NCI-H1436 treated with DMSO at 0.1 percent for 48 hours (cell line): ENCODE results near the gene MTHFD1L.
"Not testable (repeated sequence)": the region's sequence is repeated elsewhere in the genome, so short reads cannot be mapped to it uniquely, and the experiment has no call there.

ENCODE experiments used
- DNase-seq: peaks from one replicate; lab custom pipeline; 2025; lab: John Stamatoyannopoulos, UW

The MTHFD1L gene

DNA sequence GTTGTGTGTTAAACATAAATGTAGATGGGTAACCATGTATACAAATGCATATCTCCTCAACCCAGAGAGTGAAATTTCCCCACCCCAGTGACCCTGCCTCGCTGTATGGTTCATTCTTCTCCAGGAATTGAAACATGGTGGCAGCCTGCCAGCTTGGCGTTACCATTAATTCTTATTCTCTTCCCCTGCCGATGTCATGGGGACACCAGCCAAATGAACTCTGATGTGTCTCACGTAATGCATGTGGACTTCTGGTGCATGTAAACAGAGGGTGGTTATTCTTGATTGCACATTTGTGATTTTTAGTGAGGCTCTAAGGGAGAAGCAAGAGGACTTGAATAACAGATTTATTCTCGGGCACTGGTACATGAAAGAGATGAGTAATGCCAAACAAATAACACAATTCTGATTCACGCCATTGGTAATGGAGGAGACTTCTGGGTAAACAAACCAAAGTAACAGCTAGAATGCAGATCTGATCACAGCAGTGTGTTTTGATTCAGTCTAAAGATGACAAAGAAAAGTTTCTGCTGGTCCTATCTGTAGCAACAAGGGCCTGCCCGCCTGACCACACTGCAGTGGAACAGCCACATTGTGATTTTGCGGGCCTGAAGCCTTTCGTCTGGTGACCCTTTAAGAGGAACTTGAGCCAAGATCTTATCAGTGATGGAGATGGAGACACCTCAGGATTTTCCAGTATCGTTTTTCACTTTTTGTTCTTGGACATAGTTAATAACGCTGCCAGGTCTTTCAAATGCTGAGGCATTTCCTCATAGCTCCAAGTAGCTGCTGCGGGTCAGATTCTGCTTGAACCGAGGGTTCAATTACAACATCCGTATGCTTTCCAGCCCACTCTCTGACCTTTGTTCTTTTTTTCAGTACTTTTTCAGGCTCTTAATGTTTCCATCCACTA lies 202.4 kb downstream of the MTHFD1L start:
- no peak for DNase-seq

DNA sequence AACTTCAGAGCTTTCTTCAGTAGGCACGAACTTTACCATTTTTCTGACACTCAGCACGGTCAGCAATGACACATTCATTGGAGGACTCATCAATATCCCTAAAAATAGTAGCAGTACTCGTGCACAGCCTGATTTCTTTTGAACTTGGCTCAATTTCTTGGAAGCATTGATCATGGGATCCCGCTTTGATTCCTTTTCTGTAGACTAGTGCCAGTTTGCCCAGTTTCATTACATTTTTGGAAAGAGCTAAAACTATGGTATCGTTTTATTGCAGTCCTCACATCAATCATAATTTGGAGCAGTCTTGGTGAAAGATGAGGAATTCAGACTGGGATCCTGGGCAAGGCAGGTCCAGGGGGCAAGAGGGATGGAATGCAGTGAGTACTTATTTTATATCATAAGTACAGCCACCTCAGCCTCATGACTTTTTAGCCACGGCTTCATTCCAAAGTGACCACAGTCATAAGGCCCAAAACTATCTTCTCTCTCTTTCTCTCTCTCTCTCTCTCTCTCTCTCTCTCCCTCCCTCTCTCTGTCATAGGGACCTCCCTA lies 203.3 kb downstream of the MTHFD1L start:
- DNase-seq = no peak

DNA sequence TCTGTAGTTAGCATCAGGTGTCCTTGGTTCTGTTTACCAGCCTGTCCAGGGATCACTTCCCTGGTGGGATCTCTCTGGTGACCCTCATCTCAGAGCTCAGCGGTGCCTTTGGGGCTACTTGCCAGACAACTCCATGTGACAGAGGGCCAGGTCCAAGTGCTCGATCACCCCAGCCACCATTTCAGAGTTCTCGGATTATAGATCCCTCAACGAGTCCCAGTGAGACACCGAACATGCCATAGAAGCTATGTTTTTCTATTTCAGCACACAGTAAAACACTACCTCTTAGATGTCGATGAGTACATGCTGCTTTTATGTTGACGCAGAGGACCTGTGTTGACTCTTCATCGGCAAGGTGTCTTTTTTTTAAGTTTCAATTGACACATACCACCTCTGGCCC lies 204.1 kb downstream of the MTHFD1L start:
- no peak for DNase-seq

GRCh38 chr6:151070631-151071051 lies 205.1 kb downstream of the MTHFD1L start:
- no peak for DNase-seq

GRCh38 chr6:151071295-151071694 lies 205.8 kb downstream of the MTHFD1L start:
- no peak for DNase-seq

DNA sequence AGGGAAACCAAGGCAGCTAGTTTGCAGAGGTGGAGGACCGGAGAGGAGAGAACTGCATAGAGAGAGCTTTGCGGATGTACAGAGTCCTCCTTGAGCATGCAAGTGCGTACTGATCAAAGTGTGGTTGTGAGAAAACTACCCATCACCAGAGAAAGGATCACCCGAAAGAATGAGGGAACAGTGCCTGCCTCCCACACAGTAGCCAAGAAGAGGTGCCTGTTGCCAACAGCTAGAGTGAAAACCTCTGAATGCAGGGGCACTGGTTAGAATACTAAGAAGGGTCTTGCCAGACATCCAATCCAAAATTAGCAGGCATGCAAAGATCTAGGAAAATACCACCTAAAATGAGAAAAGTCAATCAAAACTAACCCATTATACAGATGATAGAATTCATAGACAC lies 207.6 kb downstream of the MTHFD1L start:
- DNase-seq = no peak

DNA sequence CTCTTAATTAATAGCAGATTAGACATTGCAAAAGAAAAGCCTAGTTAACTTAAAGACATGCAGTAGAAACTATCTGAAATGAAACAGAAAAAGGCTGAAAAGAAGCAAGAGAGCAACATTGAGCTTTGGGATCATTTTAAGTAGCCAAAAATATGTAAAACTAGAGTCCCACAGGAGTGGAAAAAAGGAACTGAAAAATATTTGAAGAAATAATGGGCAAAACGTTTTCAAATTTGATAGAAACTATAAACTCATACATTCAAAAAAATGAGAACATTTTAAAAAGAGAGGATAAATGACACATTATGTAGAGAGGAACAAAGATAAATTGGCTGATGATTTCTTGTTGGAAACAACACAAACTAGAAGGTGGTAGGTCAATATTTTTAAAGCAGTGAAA lies 208.2 kb downstream of the MTHFD1L start:
- no peak for DNase-seq

DNA sequence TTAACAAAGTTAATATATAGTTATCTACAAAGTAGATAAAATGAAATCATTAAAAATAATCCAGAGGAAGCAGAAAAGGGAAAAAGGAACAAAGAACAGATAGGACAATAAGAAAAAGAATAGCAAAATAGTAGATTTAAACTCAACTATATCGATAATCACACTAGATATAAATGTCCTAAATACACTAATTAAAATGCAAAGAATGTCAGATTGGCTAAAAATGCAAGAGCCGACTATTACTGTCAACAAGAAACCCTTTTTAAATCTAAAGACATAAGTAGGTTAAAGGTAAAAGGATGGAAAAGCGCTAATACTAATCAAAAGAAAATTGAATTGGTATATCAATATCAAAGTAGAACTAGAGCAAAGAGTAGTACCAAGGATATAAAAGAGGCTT lies 209.5 kb downstream of the MTHFD1L start:
- DNase-seq = no peak

- no peak for DNase-seq
Measured at GRCh38 chr6:151075527-151075926, 210.0 kb downstream of the MTHFD1L start.

DNA sequence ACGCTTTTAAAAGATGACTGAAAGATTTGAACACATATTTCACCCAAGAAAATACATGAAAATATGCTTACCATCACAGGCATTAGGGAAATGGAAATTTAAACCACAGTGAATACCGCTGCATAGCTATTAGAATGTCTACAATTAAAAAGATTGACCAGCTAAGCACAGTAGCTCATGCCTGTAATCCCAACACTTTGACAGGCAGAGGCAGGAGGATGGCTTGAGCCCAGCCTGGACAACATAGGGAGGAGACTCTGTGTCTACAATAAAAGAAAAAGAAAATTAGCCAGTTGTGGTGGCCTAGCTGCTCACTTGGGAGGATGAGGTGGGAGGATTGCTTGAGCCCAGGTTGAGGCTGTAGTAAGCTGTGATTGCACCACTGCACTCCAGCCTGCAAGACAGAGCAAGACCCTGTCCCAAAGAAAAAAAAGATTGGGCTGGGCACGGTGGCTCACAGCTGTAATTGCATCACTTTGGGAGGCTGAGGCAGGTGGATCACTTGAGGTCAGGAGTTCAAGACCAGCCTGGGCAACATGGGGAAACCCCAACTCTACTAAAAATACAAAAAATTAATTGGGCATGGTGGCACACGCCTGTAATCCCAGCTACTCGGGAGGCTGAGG lies 210.5 kb downstream of the MTHFD1L start:
- no peak for DNase-seq

DNA sequence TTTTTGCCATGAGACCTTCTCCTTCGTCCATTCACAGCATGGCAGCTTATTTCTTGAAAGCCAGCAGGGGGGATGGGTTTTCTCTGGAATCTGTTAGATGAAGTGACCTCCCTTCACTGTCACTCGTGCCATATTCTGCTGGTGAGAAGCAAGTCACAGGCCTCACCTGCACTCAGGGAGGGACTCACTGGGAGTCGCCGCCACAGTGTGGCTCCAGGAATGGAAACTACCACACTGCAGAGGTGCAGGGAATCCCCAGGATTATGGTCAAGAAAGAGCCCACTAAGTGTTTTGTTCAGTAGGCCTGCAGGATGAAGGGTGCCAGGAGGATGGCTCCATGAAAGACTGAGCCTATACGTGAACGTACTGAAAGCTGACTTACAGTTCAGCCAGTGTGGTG lies 213.2 kb downstream of the MTHFD1L start:
- no peak for DNase-seq

DNA sequence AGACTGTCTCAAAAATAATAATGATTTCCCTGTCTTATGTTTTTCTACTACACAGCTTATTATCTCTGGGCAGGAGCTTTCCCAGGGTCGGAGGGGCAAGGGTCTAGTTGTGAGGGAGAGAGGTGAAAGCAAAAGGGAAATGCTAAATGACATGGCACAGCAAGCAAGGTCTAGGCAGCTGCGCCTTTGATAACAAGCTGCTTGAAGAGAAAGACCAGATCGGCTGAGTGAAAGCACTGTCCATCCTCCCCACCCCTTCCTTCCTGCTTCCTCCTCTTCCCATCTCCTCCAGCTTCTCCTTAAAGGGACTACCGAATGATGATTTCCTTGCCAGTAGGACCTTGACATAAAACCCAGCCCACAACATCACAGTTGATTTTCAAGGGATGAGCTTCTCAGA lies 216.2 kb downstream of the MTHFD1L start:
- no peak for DNase-seq

DNA sequence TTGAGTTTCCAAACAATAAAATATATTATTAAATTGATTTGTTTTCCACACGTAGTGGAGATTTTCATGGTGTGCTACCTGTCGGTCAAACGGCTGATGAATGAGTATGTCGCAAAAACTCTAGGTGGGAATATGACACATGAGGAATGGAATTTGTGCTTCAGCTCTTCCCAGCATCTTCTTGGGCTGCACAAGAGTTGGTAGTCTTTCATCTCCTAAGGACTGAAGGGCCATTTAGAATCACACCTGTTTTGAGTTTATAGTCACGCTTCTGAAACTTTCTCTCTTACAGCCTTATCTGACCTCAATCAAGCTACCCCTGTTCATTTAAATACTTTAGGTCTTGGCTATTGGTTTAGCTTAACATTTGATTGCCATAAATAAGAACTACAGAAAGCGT lies 216.6 kb downstream of the MTHFD1L start:
- DNase-seq = no peak

- no peak for DNase-seq
Measured at GRCh38 chr6:151084275-151084674, 218.8 kb downstream of the MTHFD1L start.

DNA sequence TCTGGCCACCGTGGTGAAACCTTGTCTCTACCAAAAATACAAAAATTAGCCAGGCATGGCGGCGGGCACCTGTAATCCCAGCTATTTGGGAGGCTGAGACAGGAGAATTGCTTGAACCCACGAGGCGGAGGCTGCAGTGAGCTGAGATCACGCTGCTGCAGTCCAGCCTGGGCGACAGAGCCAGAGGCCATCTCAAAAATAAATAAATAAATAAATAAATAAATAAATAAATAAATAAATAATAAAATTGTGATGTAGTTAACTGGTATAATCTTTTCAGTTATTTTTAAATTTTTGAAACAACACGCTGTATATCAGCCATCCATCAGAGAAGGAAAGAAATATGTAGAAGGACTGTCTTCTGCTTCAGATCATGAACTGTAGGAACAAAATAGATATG lies 221.6 kb downstream of the MTHFD1L start:
- not testable (repeated sequence) for DNase-seq

DNA sequence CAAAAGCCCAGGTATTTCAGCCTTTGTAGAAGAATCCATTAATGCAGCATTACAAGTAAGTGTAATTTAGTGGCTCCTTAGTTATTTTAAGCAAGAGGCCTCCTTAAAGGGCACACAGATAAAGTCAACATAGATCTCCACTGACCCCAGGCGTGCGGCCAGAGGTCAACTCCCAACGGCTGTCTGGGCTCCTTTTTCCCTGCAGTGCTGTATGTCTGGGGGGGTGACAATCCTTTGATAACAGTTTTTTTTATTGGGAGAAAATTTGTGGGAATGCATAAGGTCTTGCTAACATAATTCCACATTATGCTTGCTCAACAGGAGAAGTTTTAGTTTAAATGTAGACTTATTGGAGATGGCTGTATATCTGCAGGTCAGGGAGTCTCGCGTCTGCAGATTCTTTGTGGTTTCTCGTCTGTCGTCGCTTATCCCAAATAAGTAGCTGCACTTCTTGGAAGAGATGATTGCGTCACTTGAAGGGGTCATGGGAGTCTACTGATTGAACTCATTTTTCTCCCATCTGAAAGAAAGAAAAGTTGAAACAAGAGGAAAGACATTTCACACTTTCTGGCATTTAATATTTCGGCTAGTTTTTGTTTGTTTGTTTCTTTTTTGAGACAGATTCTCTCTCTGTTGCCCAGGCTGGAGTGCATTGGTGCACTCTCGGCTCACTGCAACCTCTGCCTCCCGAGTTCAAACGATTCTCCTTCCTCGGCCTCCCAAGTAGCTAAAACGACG lies 222.5 kb downstream of the MTHFD1L start:
- DNase-seq = no peak

- DNase-seq = no peak
Measured at GRCh38 chr6:151088599-151088935, 223.1 kb downstream of the MTHFD1L start.

DNA sequence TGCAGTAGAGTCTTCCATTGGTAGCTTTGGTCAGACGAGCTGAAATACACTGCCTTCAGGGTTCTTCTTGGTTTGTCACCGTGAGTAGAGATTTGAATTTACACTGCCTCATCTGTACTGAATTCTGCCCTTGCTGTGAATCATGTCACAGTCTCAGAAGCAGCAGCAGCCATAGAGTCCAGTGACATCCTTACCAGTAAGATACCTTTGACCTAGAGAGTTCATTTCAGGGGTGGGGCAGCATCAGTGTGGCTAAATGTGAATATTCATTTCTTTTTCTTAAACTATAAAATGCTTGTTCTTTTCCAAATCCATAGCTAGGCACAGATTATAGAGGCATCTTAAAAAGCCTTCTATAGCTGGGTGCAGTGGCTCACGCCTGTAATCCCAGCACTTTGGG lies 223.5 kb downstream of the MTHFD1L start:
- no peak for DNase-seq

GRCh38 chr6:151089978-151090377 lies 224.5 kb downstream of the MTHFD1L start:
- peak; percentile 29 for DNase-seq

DNA sequence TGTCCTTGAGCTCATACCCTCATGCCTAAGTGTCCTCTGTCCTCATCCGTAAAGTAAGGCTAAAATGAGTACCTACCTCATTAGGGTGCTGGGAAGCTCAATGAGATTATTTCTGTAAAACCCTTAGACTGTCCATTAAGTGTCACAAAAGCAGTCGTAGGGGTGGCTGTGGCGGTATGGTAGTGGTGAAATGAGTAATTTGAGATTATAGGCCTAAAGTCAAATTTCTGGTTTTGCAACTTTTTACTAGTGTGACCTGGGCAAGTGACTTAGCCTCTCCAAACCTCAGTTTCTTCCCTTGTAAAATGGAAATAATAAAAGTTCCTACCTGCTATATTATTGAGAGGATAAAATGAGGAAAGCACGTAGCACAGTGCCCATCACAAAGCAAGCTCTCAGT lies 226.1 kb downstream of the MTHFD1L start:
- DNase-seq = no peak

- DNase-seq = no peak
Measured at GRCh38 chr6:151092591-151092990, 227.1 kb downstream of the MTHFD1L start.

- no peak for DNase-seq
Measured at GRCh38 chr6:151093706-151094105, 228.2 kb downstream of the MTHFD1L start.
